DMS153 (cell line): ENCODE data around the gene HCN3.
"Not testable (repeated sequence)": the region's sequence is repeated elsewhere in the genome, so short reads cannot be mapped to it uniquely, and the experiment has no call there.

Source experiments
- DNase-seq: peaks from one replicate; lab custom pipeline; 2025; lab: John Stamatoyannopoulos, UW

The HCN3 gene

DNA sequence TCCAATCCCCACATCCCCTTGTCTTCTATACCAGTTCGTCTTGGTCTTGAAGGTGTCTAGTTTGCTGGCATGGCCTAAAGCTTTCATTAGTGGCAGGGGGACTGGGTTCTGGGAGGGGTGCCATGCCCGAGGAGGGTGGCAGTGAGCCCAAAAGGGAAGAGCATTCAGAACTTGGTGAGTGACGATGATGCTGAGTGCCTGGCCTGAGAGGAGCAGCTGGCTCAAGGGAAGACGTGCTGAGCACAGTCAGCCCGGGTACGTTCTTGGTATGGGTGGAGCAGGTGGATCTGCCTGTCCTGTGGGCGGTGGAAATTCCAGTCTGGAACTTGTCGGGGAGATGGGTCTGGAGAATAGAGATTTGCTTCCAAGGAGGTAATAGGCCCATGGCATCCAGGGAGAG lies 36.0 kb downstream of the HCN3 start:
- DNase-seq: no peak

DNA sequence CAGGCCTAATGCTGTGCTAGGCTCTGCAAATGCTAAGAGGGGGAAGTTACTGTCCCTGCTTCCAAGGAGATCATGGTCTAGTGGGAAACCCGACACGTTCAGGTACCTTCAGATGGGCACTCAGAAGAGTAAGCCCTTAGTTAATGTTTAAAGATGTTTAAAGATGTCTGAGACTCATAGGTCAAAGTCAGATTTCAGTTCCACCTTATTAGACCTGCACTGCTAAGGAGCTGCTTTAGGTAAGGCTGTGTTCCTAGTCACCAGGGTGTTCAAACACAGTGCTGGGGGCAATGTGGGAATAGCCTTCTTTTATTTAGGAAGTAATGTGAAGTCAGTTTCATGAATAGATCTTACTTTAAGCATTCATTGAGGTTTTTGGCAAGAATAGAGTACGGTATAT lies 39.7 kb downstream of the HCN3 start:
- no peak for DNase-seq

- no peak for DNase-seq
Observed at GRCh38 chr1:155318082-155318481, 40.8 kb downstream of the HCN3 start.

DNA sequence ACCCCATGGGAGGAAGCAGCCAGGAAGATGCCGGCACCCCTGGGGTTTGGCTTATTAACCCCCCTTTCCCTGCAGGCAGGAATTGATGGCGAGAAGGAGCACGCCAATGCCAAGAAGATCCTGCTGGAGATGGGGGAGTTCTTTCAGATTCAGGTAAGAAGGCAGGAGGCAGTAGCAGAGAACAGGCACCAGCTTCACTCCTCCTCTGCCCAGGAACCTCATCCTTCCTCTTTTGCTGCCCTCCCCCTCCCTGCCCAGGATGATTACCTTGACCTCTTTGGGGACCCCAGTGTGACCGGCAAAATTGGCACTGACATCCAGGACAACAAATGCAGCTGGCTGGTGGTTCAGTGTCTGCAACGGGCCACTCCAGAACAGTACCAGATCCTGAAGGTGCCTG lies 42.3 kb downstream of the HCN3 start:
- DNase-seq: no peak

DNA sequence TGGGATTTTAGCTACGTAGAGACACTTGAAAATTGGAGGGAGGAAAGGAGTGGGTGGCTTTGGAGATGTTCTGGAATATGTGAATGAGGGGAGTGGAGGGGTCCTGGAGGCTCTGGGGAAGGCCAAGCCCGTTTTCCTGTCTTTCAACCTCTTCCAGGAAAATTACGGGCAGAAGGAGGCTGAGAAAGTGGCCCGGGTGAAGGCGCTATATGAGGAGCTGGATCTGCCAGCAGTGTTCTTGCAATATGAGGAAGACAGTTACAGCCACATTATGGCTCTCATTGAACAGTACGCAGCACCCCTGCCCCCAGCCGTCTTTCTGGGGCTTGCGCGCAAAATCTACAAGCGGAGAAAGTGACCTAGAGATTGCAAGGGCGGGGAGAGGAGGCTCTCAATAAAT lies 43.0 kb downstream of the HCN3 start:
- no peak for DNase-seq

DNA sequence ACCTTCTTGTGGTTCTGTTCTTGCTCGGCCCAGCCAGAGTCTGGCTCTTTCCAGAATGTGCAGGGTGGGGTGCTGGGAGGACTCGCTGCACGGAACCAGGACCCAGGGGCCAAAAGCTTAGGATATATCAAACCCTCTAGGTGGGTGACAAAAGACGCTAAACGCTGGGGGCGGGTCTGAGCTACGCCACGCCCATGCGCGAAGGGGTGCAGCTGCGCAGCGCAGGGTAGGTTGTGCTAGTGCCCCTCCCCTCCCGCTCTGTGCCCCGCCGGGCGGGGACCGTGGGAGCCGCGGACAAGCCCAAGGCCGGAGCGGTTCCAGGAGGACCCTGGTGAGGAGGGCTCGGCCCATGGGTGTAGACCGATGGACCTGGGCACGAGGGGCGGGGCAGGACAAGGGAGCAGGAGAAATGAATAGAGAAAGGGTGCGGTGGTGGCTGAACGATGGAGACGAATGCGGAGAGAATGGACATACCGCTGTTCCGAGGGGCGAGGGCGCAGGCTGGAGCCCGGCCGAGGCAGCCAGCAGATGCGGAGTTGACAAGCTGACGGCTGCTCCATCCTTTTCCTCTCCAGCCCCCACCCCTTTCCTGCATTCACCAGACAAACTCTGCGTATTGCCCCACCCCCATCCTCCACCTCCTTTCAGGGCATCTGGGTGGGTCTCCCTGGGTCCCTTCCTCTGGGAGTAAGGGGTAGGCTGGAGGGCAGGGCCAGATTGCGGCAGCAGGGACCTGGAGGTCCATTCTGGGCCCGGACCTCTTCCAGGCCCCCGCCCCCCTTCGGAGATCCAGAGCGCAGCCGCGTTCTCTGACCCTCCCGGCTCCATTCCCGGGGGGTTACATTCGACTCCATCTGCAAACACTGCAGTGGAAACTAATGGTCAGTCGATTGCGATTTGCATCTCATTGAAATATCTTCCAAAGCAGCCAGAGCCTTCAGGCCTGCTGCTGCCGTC lies 43.7 kb downstream of the HCN3 start, which contains the start of gene RUSC1:
RUSC1 (plus strand) TSS at position 234 of the 957 bp plus-strand sequence. CDS start 880 bp downstream, outside the sequence.
- peak; percentile 43 for DNase-seq

GRCh38 chr1:155321639-155322503 lies 44.6 kb downstream of the HCN3 start:
- DNase-seq: no peak

- no peak for DNase-seq
Observed at GRCh38 chr1:155322571-155322952, 45.3 kb downstream of the HCN3 start.

DNA sequence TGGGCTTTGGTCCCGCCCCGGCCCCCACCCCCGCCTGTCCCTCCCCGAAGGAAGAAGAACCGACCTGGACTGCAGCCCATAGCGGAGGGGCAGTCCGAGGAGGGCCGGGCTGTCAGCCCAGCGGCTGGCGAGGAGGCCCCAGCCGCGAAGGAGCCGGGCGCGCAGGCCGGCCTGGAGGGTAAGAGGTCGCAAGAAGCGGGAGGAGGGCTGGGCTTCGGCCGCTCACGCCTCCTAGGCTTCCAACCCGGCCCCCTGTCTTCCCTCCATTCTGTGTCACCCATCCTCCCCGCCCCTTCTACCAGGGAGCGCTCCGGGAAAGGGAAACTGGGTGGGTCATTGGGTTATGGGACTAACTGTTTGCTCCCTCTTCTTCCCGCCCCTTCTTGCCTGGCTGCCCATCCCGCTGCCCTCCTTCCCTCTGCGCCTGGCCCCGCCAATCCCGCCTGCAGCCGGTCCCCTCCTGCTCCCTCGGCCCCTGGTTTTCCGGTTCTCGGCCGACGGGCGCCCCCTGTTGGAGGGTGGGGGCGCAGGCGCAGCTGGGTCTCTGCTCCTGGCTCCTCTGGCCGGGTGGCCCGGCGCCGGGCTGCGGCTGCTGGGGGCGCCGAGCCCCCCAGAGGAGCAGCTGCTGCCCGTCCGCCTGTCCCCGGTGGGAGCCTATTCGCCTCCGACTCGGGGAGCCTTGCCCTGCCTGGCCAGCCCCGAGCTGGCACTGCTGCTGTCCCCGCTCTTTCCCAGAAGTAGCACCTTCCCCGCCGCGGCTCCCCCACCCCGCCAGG lies 45.9 kb downstream of the HCN3 start:
- peak; percentile 85 for DNase-seq

DNA sequence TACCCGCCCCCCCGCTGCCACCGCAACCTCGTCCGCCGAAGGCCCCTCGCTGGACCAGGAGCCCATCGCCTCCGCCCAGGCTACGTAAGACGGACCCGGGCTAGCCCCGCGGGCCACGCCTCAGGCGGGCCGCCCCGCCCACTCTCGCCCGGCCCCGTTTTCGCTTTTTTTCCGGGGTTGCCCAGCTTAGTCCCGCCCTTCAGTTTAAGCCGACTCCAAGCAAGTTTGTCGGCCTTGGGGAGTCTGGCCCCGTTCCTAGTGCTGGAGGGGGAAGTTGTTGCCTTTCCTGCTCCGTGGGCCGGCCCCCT lies 46.4 kb downstream of the HCN3 start:
- peak; percentile 77 for DNase-seq

DNA sequence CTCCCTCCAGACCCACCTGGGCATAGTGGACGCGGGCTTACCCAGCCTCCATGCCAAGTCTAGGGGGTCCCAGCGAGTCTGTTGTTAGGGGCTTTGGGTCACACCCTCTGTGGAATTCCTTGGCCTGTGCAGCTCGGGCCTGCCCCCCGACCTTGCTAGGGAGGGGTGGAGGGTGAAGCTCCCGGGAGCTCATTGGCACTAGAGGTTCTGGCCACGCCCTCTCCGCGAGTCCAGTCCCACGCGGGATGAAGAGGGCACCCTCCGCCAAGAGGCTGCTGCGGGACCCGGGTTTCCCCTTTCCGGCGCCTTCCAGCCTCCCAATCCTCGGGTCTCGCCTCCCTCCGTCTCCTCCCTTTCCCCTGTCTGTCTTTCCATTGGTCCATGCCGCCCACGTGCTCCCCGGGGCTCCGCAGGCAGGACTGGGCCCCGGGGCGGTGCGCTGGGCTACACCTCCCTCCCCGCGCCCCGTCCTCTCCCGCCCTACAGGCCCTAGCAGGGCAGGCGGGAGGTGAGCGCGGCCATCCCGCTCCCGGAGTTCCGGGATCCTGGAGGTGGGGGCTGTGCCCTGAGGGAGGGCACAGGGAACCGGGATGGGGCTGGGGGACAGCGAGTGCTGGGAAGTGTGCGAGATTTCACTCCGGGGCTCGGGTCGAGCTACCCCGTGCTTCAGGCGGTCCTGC lies 46.9 kb downstream of the HCN3 start:
- peak; percentile 96 for DNase-seq

- DNase-seq: peak; percentile 43
Observed at GRCh38 chr1:155324717-155325602, 47.7 kb downstream of the HCN3 start.

DNA sequence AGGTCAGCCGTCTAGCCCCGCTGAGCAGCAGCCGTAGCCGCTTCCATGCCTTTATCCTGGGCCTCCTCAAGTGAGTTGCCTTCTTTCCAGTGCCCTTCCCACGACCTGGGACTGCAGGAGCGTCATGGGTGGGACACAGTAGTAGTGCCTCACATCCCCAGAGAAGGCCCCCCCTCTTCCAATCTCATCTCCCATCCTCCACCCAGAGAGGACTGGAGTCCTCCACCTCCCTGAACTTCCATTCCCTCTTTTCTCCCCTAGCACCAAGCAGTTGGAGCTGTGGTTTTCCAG lies 48.3 kb downstream of the HCN3 start:
- DNase-seq: no peak

GRCh38 chr1:155326020-155326526 lies 48.8 kb downstream of the HCN3 start:
- DNase-seq: no peak

DNA sequence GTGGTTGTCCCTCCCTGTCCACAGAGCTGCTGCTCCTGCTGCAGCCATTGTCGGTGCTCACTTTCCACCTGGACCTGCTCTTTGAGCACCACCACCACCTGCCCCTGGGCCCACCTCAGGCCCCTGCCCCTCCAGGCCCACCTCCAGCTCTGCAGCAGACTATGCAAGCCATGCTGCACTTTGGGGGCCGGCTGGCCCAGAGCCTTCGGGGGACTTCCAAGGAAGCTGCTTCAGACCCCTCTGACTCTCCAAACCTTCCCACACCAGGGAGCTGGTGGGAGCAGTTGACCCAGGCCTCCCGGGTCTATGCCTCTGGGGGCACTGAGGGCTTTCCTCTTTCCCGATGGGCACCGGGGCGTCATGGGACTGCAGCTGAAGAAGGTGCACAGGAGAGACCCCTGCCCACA lies 49.4 kb downstream of the HCN3 start:
- DNase-seq: no peak

GRCh38 chr1:155327981-155328380 lies 50.7 kb downstream of the HCN3 start:
- no peak for DNase-seq

- DNase-seq: not testable (repeated sequence)
Observed at GRCh38 chr1:155328856-155329255, 51.6 kb downstream of the HCN3 start.

- DNase-seq: no peak
Observed at GRCh38 chr1:155329980-155330598, 52.8 kb downstream of the HCN3 start.

- DNase-seq: no peak
Observed at GRCh38 chr1:155334962-155335361, 57.7 kb downstream of the HCN3 start.
